H1 (cell line): ENCODE results near the gene CST2. TPM values are rescaled to one million over a fixed set of nuclear protein-coding genes. Genes with fewer than 3 reads are reported as not detected.

Source experiments
- CTCF ChIA-PET: fragments of 300-600 bp; sonication (Branson Sonifier 250); formaldehyde crosslinking; loops from one replicate; lab custom pipeline; 2021; ENCODE audit not compliant: partially characterized antibody; lab: Charles Lee
- POLR2A ChIA-PET: fragments of 300-600 bp; sonication (Branson Sonifier 250); formaldehyde crosslinking; loops from one replicate; lab custom pipeline; 2021; ENCODE audit warnings: inconsistent platforms; ENCODE audit not compliant: partially characterized antibody; lab: Charles Lee
- DNase-seq, 2 experiments: peaks; one replicate each; pipeline versions ENCODE4 v3.0.0 to v3.0.0-alpha.2; 2010 to 2022; ENCODE audit warnings: low spot score in 2 of 2, low read depth in 1 of 2, mixed read lengths in 1 of 2
- FAIRE-seq: peaks from 2 replicates; lab custom pipeline; 2011; peaks lifted over from hg19 to GRCh38; lab: Jason Lieb, UNC
- H2AFZ ChIP-seq: 2 replicates; pipeline ENCODE4 v1.8.1; 2012; ENCODE audit warnings: low read length, inconsistent platforms
- H2AK5ac ChIP-seq: 2 replicates; pipeline ENCODE4 v1.6.1; 2013; ENCODE audit warnings: low read depth, low read length
- H2BK120ac ChIP-seq: replicated peaks from 2 replicates; pipeline ENCODE3; 2013; ENCODE audit warnings: low read depth, low read length, inconsistent platforms
- H2BK12ac ChIP-seq: 2 replicates; pipeline ENCODE4 v1.6.1; 2013; ENCODE audit warnings: low read depth, low read length
- H2BK15ac ChIP-seq: 2 replicates; pipeline ENCODE4 v1.6.1; 2013; ENCODE audit warnings: low read length
- H2BK20ac ChIP-seq: 2 replicates; pipeline ENCODE4 v1.6.1; 2013; ENCODE audit warnings: low read length
- H2BK5ac ChIP-seq: 2 replicates; pipeline ENCODE4 v1.6.1; 2013; ENCODE audit warnings: low read depth, low read length
- H3K14ac ChIP-seq: 2 replicates; pipeline ENCODE4 v1.6.1; 2013; ENCODE audit warnings: inconsistent platforms; ENCODE audit not compliant: insufficient read length
- H3K18ac ChIP-seq: 2 replicates; pipeline ENCODE4 v1.6.1; 2013; ENCODE audit warnings: low read length; ENCODE audit errors: extremely low read depth
- H3K23ac ChIP-seq: 2 replicates; pipeline ENCODE4 v1.6.1; 2013; ENCODE audit warnings: inconsistent platforms; ENCODE audit not compliant: insufficient read length
- H3K23me2 ChIP-seq: 2 replicates; pipeline ENCODE4 v1.6.1; 2013; ENCODE audit warnings: low read depth, low read length
- H3K27ac ChIP-seq: 2 replicates; pipeline ENCODE4 v1.6.1; 2011; ENCODE audit warnings: low read depth, low read length, inconsistent platforms
- H3K27me3 ChIP-seq, 4 experiments: replicated peaks in 1 of 4; 1 replicate in 1 of 4; 2 replicates in 3 of 4; pipeline versions ENCODE4 v1.6.1 to v1.8.1; 2011 to 2013; ENCODE audit warnings: low read length in 3 of 4, mild to moderate bottlenecking in 3 of 4, inconsistent platforms in 2 of 4, mixed read lengths in 2 of 4, moderate library complexity in 1 of 4; ENCODE audit not compliant: control insufficient read depth in 3 of 4, insufficient read depth in 3 of 4; ENCODE audit errors: extremely low read depth in 1 of 4
- H3K36me3 ChIP-seq, 4 experiments: 2 replicates each; pipeline versions ENCODE4 v1.6.1 to v1.8.1; 2011 to 2013; ENCODE audit warnings: mild to moderate bottlenecking in 4 of 4, low read length in 3 of 4, moderate library complexity in 2 of 4, control low read depth in 1 of 4, inconsistent platforms in 1 of 4; ENCODE audit not compliant: insufficient read depth in 4 of 4, control insufficient read depth in 2 of 4
- H3K4ac ChIP-seq: replicated peaks from 2 replicates; pipeline ENCODE3; 2013; ENCODE audit warnings: low read length, low read depth, mixed read lengths, inconsistent platforms; ENCODE audit not compliant: insufficient read length
- H3K4me1 ChIP-seq, 4 experiments: replicated peaks in 1 of 4; 1 replicate in 1 of 4; 2 replicates in 3 of 4; pipeline versions ENCODE4 v1.6.1 to v1.8.1; 2011 to 2013; ENCODE audit warnings: low read length in 3 of 4, inconsistent platforms in 2 of 4, mixed read lengths in 1 of 4; ENCODE audit not compliant: insufficient read depth in 4 of 4, control insufficient read depth in 3 of 4
- H3K4me2 ChIP-seq, 2 experiments: 2 replicates each; pipeline versions ENCODE4 v1.6.1 to v1.8.1; 2011 to 2013; ENCODE audit warnings: low read depth in 2 of 2, low read length in 2 of 2, control low read depth in 1 of 2, inconsistent platforms in 1 of 2, mild to moderate bottlenecking in 1 of 2; ENCODE audit not compliant: insufficient read depth in 1 of 2
- H3K4me3 ChIP-seq, 4 experiments: fragments of 200-600, 300-600 bp in 1 of 4; sonication (generic), shearing (Covaris generic), sonication (Bioruptor Twin) in 1 of 4; 2 replicates each; pipeline versions ENCODE4 v1.5.1 to v1.8.1; 2011 to 2016; ENCODE audit warnings: low read length in 4 of 4, low read depth in 3 of 4, control low read depth in 2 of 4, inconsistent platforms in 2 of 4, mild to moderate bottlenecking in 2 of 4, mixed read lengths in 1 of 4, moderate library complexity in 1 of 4; ENCODE audit not compliant: insufficient read depth in 2 of 4; ENCODE audit errors: extremely low read depth in 1 of 4
- H3K56ac ChIP-seq: replicated peaks from 2 replicates; pipeline ENCODE3; 2013; ENCODE audit warnings: low read depth, mild to moderate bottlenecking, mixed read lengths, low read length, inconsistent platforms; ENCODE audit not compliant: insufficient read length
- H3K79me1 ChIP-seq: 2 replicates; pipeline ENCODE4 v1.6.1; 2013; ENCODE audit warnings: low read depth, low read length, control low read depth
- H3K79me2 ChIP-seq, 2 experiments: 2 replicates each; pipeline versions ENCODE4 v1.6.1 to v1.8.1; 2012 to 2013; ENCODE audit warnings: low read length in 2 of 2, mild to moderate bottlenecking in 2 of 2, inconsistent platforms in 1 of 2; ENCODE audit not compliant: insufficient read depth in 2 of 2, control insufficient read depth in 1 of 2
- H3K9ac ChIP-seq, 4 experiments: replicated peaks in 1 of 4; 1 replicate in 1 of 4; 2 replicates in 3 of 4; pipeline versions ENCODE4 v1.6.1 to v1.8.1; 2011 to 2013; ENCODE audit warnings: low read depth in 3 of 4, low read length in 3 of 4, control low read depth in 2 of 4, mild to moderate bottlenecking in 2 of 4, moderate library complexity in 2 of 4, inconsistent platforms in 1 of 4; ENCODE audit errors: extremely low read depth in 1 of 4
- H3K9me3 ChIP-seq, 2 experiments: 2 replicates each; pipeline versions ENCODE4 v1.6.1 to v1.8.1; 2012 to 2013; ENCODE audit warnings: mild to moderate bottlenecking in 2 of 2, moderate library complexity in 2 of 2, control low read depth in 1 of 2, inconsistent platforms in 1 of 2, low read depth in 1 of 2, low read length in 1 of 2, mixed read lengths in 1 of 2; ENCODE audit not compliant: insufficient read depth in 2 of 2
- H4K20me1 ChIP-seq, 2 experiments: replicated peaks in 1 of 2; 2 replicates each; pipeline versions ENCODE3 to v1.8.1; 2011 to 2013; ENCODE audit warnings: inconsistent platforms in 2 of 2, low read length in 2 of 2, mild to moderate bottlenecking in 1 of 2; ENCODE audit not compliant: insufficient read depth in 2 of 2, control insufficient read depth in 1 of 2
- H4K5ac ChIP-seq: 2 replicates; pipeline ENCODE4 v1.6.1; 2013; ENCODE audit warnings: low read length, low read depth, mixed read lengths, inconsistent platforms; ENCODE audit not compliant: insufficient read length
- H4K8ac ChIP-seq: 2 replicates; pipeline ENCODE4 v1.8.0; 2013; ENCODE audit warnings: mild to moderate bottlenecking, moderate library complexity, low read length, inconsistent platforms; ENCODE audit not compliant: insufficient read depth; ENCODE audit errors: extremely low read depth
- H4K91ac ChIP-seq: replicated peaks from 2 replicates; pipeline ENCODE3; 2013; ENCODE audit warnings: low read length, mixed read lengths, inconsistent platforms; ENCODE audit not compliant: insufficient read length
- ASH2L ChIP-seq: fragments of 200-600, 300-600 bp; sonication (generic); IDR thresholded peaks from one replicate; pipeline ENCODE4 v1.7.1; 2017; ENCODE audit warnings: low read length
- BACH1 ChIP-seq: IDR thresholded peaks from 2 replicates; pipeline ENCODE4 v1.6.1; 2012; ENCODE audit warnings: low read length, improper control_type of control experiment
- CHD1 ChIP-seq: IDR thresholded peaks from 2 replicates; pipeline ENCODE4 v1.6.1; 2012; ENCODE audit warnings: low read depth, low read length, improper control_type of control experiment
- JUND ChIP-seq: IDR thresholded peaks from 2 replicates; pipeline ENCODE4 v1.6.1; 2011; ENCODE audit warnings: mild to moderate bottlenecking, improper control_type of control experiment, low read length
- TAF7 ChIP-seq: optimal IDR thresholded peaks from 2 replicates; pipeline ENCODE3; 2011; ENCODE audit warnings: low read depth, mild to moderate bottlenecking, inconsistent platforms, low read length, moderate library complexity, borderline replicate concordance
- WGBS, 2 experiments: shearing (Covaris generic) in 1 of 2; methylation state at CpG; one replicate each; pipeline versions ENCODE4 v1.1.6 to v1.1.7; 2013 to 2015; ENCODE audit warnings: low lambda C conversion rate in 2 of 2, mixed read lengths in 2 of 2, inconsistent platforms in 1 of 2, low coverage in 1 of 2, missing lambda C conversion rate in 1 of 2; ENCODE audit not compliant: insufficient replicate concordance in 2 of 2, insufficient coverage in 1 of 2, insufficient read length in 1 of 2; ENCODE audit errors: extremely low coverage in 1 of 2, missing lambda C conversion rate in 1 of 2; 5-methylcytosine and 5-hydroxymethylcytosine counted together
- polyA plus RNA-seq, 7 experiments: library from polyadenylated mRNA; depleted of rRNA in 3 of 7; stranded (reverse) in 5 of 7; unstranded in 2 of 7; fragments of >200 nt in 5 of 7; fragments of 200-250 nt in 2 of 7; gene quantifications; 1 replicate in 5 of 7; 2 replicates in 1 of 7; 4 replicates in 1 of 7; pipeline versions ENCODE4 v1.2.1 to v1.2.3, GENCODE V29; 2011 to 2013; ENCODE audit warnings: missing spikeins in 2 of 7, mixed read lengths in 2 of 7
- total RNA-seq: library from RNA; stranded (reverse); fragmentation: NEBNext Ultra II Directional; extraction: Animal tissue kit (Norgen Biotek cat#: 25700); gene quantifications from 2 replicates; pipeline ENCODE4 v1.2.1, GENCODE V29; 2021

CST2 gene
- total and polyA plus RNA-seq, 2 of the 8 experiments (the other 6 are each of a cell fraction or from before 2014, with no cell fraction given), result not detected

DNA sequence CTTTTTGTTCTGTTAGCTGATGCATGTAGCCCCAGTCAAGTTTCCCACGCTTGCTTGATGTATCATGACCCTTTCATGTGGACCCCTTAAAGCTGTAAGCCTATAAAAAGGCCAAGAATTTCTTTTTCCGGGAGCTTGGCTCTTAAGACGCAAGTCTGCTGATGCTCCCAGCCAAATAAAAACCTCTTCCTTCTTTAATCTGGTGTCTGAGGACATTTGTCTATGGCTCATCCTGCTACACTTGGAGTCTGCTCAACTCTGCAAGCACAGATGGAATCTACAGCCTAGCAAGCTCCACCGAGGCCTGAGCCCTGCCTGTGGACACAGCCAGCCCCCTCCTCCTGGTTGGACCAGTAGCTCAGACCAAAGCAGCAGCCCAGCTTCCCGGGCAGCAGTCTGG, 3.4 kb downstream of the CST2 start:
- no peak overlapping the region for H4K5ac ChIP-seq
- POLR2A ChIA-PET, result no interaction called here
- H2BK20ac ChIP-seq, result no peak overlapping the region
- TF ChIP-seq ASH2L, result no peak
- no peak for TF ChIP-seq CHD1
- no peak for TF ChIP-seq JUND
- no peak for TF ChIP-seq TAF7
- no peak for TF ChIP-seq BACH1
- TF ChIP-seq, all 59 proteins: peak for 0
- CTCF ChIA-PET, result interaction anchor here (0.7 to 1.3 kb wide), 4 partner anchors 24 to 654 kb away, joined by 3 read pairs; no protein-coding TSS in a partner anchor
- 84% methylated on average over 5 of the region's 5 CpGs; no CpG with 5 or more reads in 1 of the 2 experiments for WGBS, 2 experiments
- no peak overlapping the region for H2BK15ac ChIP-seq
- H3K14ac ChIP-seq, result no peak overlapping the region
- no peak overlapping the region for H2AK5ac ChIP-seq
- H4K8ac ChIP-seq, result no peak overlapping the region; the same call in 1 of the 2 replicates
- FAIRE-seq (no peak), DNase-seq (no peak)
- no peak overlapping the region for H3K4ac ChIP-seq
- no peaks in the 10 kb centered on the region for H3K79me2 ChIP-seq
- no peak overlapping the region for H2BK120ac ChIP-seq
- H3K4me2 ChIP-seq, result no peak overlapping the region
- no peak overlapping the region for H2BK5ac ChIP-seq
- no peaks in the 10 kb centered on the region for H3K79me1 ChIP-seq
- no peak overlapping the region for H3K23ac ChIP-seq
- no peaks in the 10 kb centered on the region for H4K20me1 ChIP-seq
- no peak overlapping the region for H3K9ac ChIP-seq
- H4K91ac ChIP-seq, result no peak overlapping the region
- H3K9me3 ChIP-seq, result no peaks in the 10 kb centered on the region
- H3K18ac ChIP-seq, result no peak overlapping the region
- H3K56ac ChIP-seq, result no peak overlapping the region
- no peak overlapping the region for H2AFZ ChIP-seq
- no peak overlapping the region for H3K27ac ChIP-seq
- H3K4me1 ChIP-seq, result peaks cover 0 to 6% (median 2%) of the 10 kb centered on the region in 4 experiments; a peak in 2 of 7 replicates
- no peak overlapping the region for H3K4me3 ChIP-seq
- no peaks in the 10 kb centered on the region for H3K27me3 ChIP-seq
- no peak overlapping the region for H2BK12ac ChIP-seq
- no peaks in the 10 kb centered on the region; the same call in 1 of the 2 replicates for H3K23me2 ChIP-seq
- H3K36me3 ChIP-seq, result no peaks in the 10 kb centered on the region
